RWPE1 (cell line): ENCODE data around the gene HOXB9.
A peak's percentile ranks its signal among the peaks of the same experiment; 100 is the strongest.

Experiments used
- CTCF ChIA-PET: fragments of 350-600 bp; sonication (Branson Sonifier 250); formaldehyde crosslinking; extraction: SDS; loops from one replicate; lab custom pipeline; 2021; lab: Yijun Ruan, JAX
- POLR2A ChIA-PET: fragments of 400-600 bp; formaldehyde crosslinking; extraction: SDS; loops from one replicate; lab custom pipeline; 2020; ENCODE audit warnings: antibody characterized with exemption; ENCODE audit not compliant: low non-redundant PET; lab: Yijun Ruan, JAX
- DNase-seq: peaks from one replicate; pipeline ENCODE4 v3.0.0; 2012; ENCODE audit warnings: low spot score
- H3K27ac ChIP-seq: fragments of 450-650 bp; 2 replicates; pipeline ENCODE4 v1.5.1; 2017
- CTCF ChIP-seq: fragments of 450-650 bp; conservative IDR thresholded peaks from 2 replicates; pipeline ENCODE4 v1.5.1; 2017; ENCODE audit warnings: low read depth, mild to moderate bottlenecking

HOXB9 gene

GRCh38 chr17:48628649-48629410 lies 2.7 kb upstream of the HOXB9 start:
- ChIA-PET POLR2A (no interaction called here), CTCF (interaction anchor here (1.4 kb wide), 1 partner anchor 11 kb away, joined by 3 read pairs; no protein-coding TSS in a partner anchor)
- H3K27ac ChIP-seq, result no peak overlapping the region
- no peak for TF ChIP-seq CTCF
- no peak for DNase-seq

- POLR2A ChIA-PET, result no interaction called here
- no peak for TF ChIP-seq CTCF
- no peak overlapping the region for H3K27ac ChIP-seq
- no peak for DNase-seq
- CTCF ChIA-PET, result interaction anchor here (1.4 kb wide), 1 partner anchor 10 kb away, joined by 3 read pairs; no protein-coding TSS in a partner anchor
Measured at GRCh38 chr17:48627623-48628521, 1.7 kb upstream of the HOXB9 start.

- H3K27ac ChIP-seq, result no peak overlapping the region
- TF ChIP-seq CTCF, result no peak
- DNase-seq, result no peak
- POLR2A ChIA-PET, result no interaction called here
- CTCF ChIA-PET, result interaction anchor here (0.5 kb wide), 1 partner anchor 14 kb away, joined by 3 read pairs; no protein-coding TSS in a partner anchor
Measured at GRCh38 chr17:48627118-48627597, 1.0 kb upstream of the HOXB9 start.

- CTCF ChIA-PET, result interaction anchor here (0.6 to 1.2 kb wide), 5 partner anchors 11 to 608 kb away, joined by 3 to 6 read pairs (median 4); no protein-coding TSS in a partner anchor
Measured at GRCh38 chr17:48625495-48626244, 488 bp downstream of the HOXB9 start.

More at GRCh38 chr17:48625495-48626244, 488 bp downstream of the HOXB9 start:
- TF ChIP-seq CTCF, result no peak
- peak overlapping the region; percentile 3; the same call in 1 of the 2 replicates for H3K27ac ChIP-seq
- peak; percentile 69 for DNase-seq
- POLR2A ChIA-PET, result interaction anchor here (0.5 kb wide), 1 partner anchor 474 kb away, joined by 3 read pairs; no protein-coding TSS in a partner anchor
